GM20431 (cell line): ENCODE results near the gene ZC3H7B.
"Not testable (repeated sequence)": the region's sequence is repeated elsewhere in the genome, so short reads cannot be mapped to it uniquely, and the experiment has no call there.

Experiments used
- in situ Hi-C: fragments of 300-500 bp; cut with MseI, MboI; formaldehyde crosslinking; loops from one replicate; pipeline ENCODE4 v1.15.0; 2020; ENCODE audit warnings: low sequenced_read_pairs; ENCODE audit not compliant: unreplicated experiment

ZC3H7B gene, protein sequence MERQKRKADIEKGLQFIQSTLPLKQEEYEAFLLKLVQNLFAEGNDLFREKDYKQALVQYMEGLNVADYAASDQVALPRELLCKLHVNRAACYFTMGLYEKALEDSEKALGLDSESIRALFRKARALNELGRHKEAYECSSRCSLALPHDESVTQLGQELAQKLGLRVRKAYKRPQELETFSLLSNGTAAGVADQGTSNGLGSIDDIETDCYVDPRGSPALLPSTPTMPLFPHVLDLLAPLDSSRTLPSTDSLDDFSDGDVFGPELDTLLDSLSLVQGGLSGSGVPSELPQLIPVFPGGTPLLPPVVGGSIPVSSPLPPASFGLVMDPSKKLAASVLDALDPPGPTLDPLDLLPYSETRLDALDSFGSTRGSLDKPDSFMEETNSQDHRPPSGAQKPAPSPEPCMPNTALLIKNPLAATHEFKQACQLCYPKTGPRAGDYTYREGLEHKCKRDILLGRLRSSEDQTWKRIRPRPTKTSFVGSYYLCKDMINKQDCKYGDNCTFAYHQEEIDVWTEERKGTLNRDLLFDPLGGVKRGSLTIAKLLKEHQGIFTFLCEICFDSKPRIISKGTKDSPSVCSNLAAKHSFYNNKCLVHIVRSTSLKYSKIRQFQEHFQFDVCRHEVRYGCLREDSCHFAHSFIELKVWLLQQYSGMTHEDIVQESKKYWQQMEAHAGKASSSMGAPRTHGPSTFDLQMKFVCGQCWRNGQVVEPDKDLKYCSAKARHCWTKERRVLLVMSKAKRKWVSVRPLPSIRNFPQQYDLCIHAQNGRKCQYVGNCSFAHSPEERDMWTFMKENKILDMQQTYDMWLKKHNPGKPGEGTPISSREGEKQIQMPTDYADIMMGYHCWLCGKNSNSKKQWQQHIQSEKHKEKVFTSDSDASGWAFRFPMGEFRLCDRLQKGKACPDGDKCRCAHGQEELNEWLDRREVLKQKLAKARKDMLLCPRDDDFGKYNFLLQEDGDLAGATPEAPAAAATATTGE

DNA sequence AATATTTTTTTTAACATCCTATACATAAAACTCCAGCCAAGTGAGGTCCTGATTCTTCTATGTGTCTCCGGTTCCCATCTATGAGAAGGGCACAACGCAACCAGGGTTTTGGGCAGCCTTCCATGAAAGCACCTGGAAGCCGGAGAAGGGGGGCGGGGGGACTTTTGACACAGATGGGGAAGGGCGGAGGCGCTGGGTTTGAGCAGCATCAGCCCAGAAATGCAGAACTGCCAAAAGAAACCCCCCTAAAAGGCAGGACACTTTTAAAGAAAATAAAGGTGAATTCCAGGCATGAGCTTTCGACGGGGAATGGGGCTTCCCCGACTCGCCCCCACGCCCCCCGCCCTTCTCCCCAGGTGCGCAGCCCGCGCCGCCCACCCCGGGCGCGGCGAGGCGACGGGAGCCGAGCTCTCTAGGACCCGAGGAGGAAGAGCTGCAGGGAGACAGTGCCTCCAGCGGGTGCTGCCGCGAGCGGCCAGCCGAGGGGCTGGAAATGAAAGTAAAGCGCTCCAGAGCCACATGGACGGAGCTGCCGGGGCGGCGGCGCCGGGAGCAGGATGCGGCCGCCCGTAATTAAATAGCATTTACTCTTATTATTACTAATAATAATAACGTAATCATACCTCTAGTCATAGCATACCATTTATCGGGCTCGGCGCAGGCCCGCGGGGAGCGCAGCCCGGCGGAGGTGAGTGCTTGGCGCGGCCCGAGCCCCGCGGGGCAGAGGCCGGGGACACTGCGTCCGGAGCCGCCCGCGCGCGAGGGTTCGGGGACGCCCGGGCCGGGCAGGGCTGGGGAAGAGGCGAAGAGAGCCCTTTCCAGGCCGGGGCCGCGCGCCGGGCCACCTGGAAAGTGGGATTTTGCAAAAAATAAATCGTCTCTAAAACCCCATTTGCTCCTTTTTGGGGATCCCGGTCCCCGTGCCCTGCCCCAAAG lies at the start of gene ZC3H7B:
Gene ZC3H7B, plus strand, starts transcription at position 441 of the 936 bp plus-strand sequence. CDS start 19,136 bp downstream, outside the sequence.
- in situ Hi-C loops, result no loop called here

DNA sequence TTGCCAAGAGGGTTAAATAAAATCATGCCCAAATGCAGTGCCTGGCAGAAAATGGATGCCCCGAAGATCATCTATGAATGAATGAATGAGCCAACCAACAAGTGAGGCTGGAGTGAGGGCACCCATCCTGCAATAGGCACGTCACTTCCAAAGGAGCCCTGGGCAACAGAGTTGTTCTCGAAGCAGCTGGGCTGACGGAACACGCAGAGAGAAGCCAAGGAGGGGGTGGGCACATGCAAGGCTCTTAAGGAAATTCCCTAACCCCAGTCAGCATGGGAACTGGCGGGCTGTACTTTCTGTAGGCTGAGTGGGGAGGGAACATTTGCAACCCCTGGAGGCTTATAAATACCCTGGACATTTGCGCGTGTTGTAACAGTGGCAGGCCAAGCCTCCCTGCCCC lies 49.0 kb upstream of the ZC3H7B start:
- in situ Hi-C loops, result no loop called here

DNA sequence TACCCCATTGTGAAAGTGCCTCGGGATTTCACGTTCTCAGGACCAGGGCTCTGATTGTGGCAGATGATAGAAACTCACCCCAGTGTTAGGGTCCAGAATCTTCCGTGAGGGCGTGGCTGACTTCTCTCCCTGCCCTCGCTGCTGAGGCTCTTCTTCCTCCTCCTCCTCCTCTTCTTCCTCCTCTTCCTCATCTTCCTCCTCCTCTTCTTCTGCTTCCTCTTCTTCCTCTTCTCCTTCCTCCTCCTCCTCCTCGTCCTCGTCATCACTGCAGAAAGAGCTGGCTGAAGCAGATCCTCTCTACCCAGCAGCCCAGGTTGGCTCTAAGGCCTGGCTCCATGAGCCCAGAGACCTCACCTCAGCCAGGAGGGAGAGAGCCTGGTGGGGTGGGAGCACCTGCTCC lies 47.1 kb upstream of the ZC3H7B start:
- in situ Hi-C loops, result no loop called here

DNA sequence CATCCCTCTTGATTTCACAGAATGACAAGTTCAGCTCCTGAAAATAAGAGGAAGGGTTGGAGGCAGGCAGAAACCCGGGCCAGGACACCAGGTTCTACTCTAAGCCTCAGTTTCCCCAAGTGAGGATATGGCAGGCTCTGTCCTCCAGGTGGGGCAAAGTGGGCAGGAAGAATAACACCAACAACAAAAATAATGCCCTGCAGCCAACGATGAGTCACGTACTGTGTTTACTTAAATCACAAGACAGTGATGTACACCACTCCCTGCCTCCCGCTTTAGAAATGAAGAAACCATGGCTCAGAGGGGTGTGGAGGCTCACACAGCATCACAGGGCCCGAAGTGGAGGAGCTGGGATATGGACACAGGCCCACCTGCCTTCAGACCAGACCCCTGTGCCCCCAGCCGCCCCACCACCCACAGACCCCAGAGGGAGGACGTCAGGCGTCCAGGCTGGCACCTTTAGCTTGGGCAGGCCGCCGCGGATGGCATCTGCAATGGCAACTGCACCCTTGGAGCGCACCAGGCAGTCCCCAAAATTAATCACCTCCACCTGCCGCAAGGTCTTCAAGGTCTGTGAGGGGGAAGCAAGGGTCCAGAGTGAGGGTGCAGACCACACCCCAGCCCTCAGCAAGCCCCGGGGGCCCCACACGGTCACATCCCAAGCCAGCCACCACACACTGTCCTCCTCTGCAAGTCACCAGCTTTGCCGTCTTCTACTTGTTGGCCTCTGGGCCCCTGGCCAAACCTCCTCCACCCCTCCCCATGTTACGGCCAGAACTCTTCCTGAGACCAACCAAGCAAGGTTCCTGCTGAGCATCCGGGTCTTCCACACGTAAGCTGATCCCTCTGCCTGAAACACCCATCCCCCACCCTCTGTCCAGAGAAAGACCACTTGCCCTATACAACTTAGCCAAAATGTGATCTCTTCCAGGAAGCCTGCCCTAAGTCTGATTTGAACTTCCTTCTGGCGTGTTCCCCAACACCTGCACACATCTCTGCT lies 44.8 kb upstream of the ZC3H7B start:
- in situ Hi-C loops, result no loop called here

GRCh38 chr22:41257696-41258095 lies 43.6 kb upstream of the ZC3H7B start:
- in situ Hi-C loops, result no loop called here

DNA sequence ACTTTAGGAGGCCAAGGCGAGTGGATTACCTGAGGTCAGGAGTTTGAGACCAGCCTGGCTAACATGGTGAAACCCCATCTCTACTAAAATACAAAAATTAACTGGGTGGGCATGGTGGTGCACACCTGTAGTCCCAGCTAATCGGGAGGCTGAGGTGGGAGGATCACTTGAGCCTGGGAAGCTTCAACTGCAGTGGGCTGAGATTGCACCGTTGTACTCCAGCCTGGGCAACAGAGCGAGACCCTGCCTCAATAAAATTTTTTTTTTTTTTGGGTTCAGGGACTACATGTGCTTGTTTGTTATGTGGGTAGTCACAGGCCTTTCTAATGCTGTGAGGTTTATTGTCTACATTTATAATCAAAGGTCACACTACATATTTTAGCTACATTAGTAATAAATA lies 41.6 kb upstream of the ZC3H7B start:
- in situ Hi-C loops, result not testable (repeated sequence)

DNA sequence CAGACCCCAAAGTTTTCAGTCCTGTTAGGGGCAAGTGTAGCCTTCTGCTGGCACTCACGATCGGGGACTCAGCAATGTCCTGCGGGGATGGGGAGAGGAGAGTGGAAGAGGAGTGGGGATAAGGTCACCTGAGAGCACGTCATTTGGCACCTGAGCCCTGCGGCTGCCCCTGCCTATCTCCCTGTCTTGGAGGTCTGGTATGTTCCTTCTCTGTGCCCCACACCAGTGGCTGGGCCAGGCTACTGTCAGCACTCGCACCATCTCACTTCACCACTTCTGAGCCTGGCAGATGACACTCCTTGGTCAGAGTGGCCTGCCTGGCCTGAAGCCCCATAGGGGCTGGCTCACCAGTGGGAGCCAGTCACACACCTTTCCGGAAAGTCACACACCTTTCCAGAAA lies 40.5 kb upstream of the ZC3H7B start:
- in situ Hi-C loops, result no loop called here

DNA sequence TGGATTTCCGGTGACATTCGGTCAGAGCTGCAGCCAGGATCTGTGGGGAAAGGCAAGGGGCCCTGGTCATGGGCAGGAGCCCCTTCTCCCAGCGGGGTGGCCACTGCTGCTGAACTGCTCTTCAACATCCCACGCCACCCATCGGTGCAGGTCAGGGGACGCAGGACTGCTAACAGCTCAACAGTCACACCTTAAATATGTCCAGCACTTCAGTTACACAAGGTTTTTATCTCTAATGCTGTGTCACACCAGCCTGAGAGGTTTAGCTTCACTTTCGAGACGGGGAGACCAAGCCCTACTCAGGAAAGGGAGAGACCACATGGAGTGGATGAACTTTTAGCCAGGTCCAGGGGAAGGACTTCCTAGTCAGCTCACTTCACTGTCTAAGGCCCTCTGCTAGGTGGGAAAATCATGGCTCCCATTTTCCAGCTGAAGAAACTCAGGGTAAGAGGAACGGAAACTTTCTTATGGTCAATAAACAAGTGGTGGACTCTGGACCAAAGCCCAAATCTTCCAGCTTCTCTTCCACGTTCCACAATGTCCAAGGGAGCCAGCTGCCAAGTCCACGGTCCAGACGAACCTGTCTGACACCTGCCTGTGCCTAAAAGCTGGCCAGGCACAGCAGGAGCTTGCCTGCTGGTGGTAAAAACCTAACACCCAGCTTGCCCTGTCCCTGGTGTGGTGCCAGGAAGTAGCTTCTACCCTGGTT lies 39.6 kb upstream of the ZC3H7B start:
- in situ Hi-C loops, result no loop called here

DNA sequence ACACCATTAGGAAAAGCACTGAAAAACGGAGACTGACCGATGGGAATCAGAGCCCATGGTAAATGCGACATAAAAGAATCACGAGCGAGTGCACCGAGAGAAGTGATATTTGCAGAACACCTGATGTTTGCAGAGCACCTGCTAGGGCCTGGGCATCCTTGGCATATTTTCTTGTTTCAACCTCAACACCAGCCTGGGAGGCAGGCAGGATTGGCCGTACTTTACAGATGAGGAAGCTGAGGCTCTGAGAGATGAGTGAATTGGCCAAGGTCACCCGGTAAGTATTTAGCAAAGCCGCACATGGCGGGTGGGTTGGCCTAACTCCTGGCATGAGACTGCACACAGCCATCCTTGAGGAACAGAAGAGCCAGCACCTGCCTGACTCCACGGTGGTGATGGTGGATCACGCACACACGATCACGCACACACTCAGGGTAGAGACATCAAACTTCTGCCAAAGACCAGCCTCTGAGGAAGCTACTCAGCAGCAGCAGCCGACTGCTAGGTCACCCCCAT lies 39.0 kb upstream of the ZC3H7B start:
- in situ Hi-C loops, result no loop called here

- in situ Hi-C loops, result no loop called here
Measured at GRCh38 chr22:41263704-41264103, 37.6 kb upstream of the ZC3H7B start.

DNA sequence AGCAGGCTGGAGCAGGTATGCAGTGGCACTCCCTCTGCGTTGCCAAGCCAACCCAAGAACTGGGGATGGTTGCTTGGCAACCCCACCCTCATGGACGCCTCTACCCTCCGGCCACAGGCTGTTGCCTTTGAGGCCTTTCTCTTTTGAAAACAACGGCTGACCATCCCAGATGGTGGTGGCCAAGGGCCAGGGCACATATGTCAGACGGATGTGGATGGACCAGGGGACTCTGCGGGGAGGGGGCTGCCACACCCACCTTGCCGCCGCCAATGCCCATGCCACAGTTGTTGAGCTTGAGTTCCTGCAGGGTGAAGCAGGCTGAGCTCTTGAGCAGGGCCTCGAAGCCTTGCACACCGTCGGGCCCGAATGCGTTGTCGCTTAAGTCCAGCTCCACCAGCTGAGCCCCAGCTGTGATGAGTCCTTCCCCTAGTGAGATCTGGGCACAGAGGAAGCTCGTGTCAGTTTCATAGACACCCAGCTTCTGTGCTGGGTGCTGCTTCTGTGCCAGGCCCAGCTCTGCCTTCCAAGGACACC lies 36.9 kb upstream of the ZC3H7B start:
- in situ Hi-C loops, result no loop called here

GRCh38 chr22:41267958-41268357 lies 33.4 kb upstream of the ZC3H7B start:
- in situ Hi-C loops, result no loop called here

GRCh38 chr22:41271787-41272186 lies 29.5 kb upstream of the ZC3H7B start:
- in situ Hi-C loops, result no loop called here

GRCh38 chr22:41273128-41273527 lies 28.2 kb upstream of the ZC3H7B start:
- in situ Hi-C loops, result no loop called here

- in situ Hi-C loops, result no loop called here
Measured at GRCh38 chr22:41274856-41275255, 26.5 kb upstream of the ZC3H7B start.

- in situ Hi-C loops, result no loop called here
Measured at GRCh38 chr22:41280065-41280464, 21.3 kb upstream of the ZC3H7B start.

DNA sequence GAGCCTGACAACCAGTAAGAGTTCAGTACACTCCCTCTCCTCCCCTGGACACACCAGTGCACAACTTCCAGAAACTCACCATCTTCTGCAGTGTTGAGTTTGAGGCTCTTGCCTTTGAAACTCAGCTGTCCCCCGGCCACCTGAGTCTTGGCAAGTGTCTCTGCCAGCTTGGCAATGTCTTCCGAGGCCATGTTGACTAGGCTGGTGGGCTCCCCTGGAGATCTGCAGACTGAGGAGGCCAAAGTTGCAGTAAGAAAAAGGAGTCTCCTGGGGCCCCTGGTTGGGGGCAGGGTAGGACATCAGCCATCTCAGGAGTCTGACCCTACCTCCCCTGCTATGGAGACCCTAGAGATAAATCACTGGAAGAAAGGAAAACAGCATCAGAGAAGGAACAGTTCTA lies 20.5 kb upstream of the ZC3H7B start:
- in situ Hi-C loops, result no loop called here

DNA sequence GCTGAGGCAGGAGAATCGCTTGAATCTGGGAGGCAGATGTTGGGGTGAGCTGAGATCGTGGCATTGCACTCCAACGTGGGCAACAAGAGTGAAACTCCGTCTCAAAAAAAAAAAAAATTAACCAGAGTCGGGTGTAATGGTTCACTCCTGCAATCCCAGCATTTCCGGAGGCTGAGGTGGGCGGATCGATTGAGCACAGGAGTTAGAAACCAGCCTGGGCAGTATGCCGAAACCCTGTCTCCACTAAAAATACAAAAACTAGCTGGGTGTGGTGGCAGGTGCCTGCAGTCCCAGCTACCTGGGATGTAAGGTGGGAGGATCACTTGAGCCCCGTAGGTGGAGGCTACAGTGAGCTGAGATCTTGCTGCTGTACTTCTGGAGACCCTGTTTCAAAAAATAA lies 16.9 kb upstream of the ZC3H7B start:
- in situ Hi-C loops, result no loop called here
